ENCODE data around the gene ANKS6.

- TF ChIP-seq, protein P1, sequence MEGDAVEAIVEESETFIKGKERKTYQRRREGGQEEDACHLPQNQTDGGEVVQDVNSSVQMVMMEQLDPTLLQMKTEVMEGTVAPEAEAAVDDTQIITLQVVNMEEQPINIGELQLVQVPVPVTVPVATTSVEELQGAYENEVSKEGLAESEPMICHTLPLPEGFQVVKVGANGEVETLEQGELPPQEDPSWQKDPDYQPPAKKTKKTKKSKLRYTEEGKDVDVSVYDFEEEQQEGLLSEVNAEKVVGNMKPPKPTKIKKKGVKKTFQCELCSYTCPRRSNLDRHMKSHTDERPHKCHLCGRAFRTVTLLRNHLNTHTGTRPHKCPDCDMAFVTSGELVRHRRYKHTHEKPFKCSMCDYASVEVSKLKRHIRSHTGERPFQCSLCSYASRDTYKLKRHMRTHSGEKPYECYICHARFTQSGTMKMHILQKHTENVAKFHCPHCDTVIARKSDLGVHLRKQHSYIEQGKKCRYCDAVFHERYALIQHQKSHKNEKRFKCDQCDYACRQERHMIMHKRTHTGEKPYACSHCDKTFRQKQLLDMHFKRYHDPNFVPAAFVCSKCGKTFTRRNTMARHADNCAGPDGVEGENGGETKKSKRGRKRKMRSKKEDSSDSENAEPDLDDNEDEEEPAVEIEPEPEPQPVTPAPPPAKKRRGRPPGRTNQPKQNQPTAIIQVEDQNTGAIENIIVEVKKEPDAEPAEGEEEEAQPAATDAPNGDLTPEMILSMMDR (IDR thresholded peaks at IDR 0.05; ENCODE audit: low read depth, low read length), result no peak
- TF ChIP-seq MAX (IDR thresholded peaks at IDR 0.05; ENCODE audit: low read depth, low read length), result no peak
Measured at GRCh38 chr9:98743818-98744611, 52.3 kb downstream of the ANKS6 start.
